CD4-positive, alpha-beta T cell (primary cell): ENCODE measurements around the gene PLCXD1. TPM values are rescaled to one million over a fixed set of nuclear protein-coding genes. Genes with fewer than 3 reads are reported as not detected.

ENCODE experiments used
- ATAC-seq: fragments of 200-7000 bp; cut with Tn5 transposase; one replicate; pipeline ENCODE4 v1.10.0; 2022; ENCODE audit warnings: mild to moderate bottlenecking; ENCODE audit not compliant: poor library complexity
- CTCF ChIA-PET: fragments of 350-600 bp; sonication (Branson Sonifier 250); formaldehyde crosslinking; loops from one replicate; lab custom pipeline; 2021; ENCODE audit warnings: antibody characterized with exemption, inconsistent platforms; lab: Charles Lee
- POLR2A ChIA-PET: fragments of 350-600 bp; sonication (Branson Sonifier 250); formaldehyde crosslinking; loops from one replicate; lab custom pipeline; 2021; ENCODE audit warnings: antibody characterized with exemption, inconsistent platforms; lab: Charles Lee
- DNase-seq, 14 experiments: peaks; one replicate each; pipeline ENCODE4 v3.0.0-alpha.2; 2013 to 2020; ENCODE audit warnings: mixed read lengths in 2 of 14
- H3K27ac ChIP-seq, 2 donors: one replicate each; pipeline versions ENCODE4 v1.5.1 to v1.7.0; 2013; ENCODE audit warnings: low read length in 2 of 2, low read depth in 1 of 2, mild to moderate bottlenecking in 1 of 2
- H3K27me3 ChIP-seq, 2 experiments: 1 replicate in 1 of 2; 2 replicates in 1 of 2; pipeline versions ENCODE4 v1.6.1 to v1.7.0; 2013; ENCODE audit warnings: low read length in 2 of 2, control low read depth in 1 of 2, mild to moderate bottlenecking in 1 of 2, moderate library complexity in 1 of 2; ENCODE audit not compliant: insufficient read depth in 2 of 2, control insufficient read depth in 1 of 2
- H3K36me3 ChIP-seq: one replicate; pipeline ENCODE4 v1.6.1; 2013; ENCODE audit warnings: low read length, control low read depth; ENCODE audit not compliant: insufficient read depth
- H3K4me1 ChIP-seq: one replicate; pipeline ENCODE4 v1.6.1; 2013; ENCODE audit warnings: low read length, control low read depth; ENCODE audit not compliant: insufficient read depth
- H3K4me3 ChIP-seq: one replicate; pipeline ENCODE4 v1.5.1; 2013; ENCODE audit warnings: mild to moderate bottlenecking, low read length, moderate library complexity
- H3K9me3 ChIP-seq, 2 experiments: 1 replicate in 1 of 2; 2 replicates in 1 of 2; pipeline versions ENCODE4 v1.6.1 to v1.7.0; 2013; ENCODE audit warnings: low read length in 2 of 2, mild to moderate bottlenecking in 2 of 2, control low read depth in 1 of 2, moderate library complexity in 1 of 2; ENCODE audit not compliant: control insufficient read depth in 1 of 2, insufficient read depth in 1 of 2
- H3K27ac Mint-ChIP-seq: one replicate; pipeline ENCODE4 v1.8.0; 2020; ENCODE audit warnings: mixed read lengths
- H3K27me3 Mint-ChIP-seq: one replicate; pipeline ENCODE4 v1.8.0; 2021; ENCODE audit warnings: mixed read lengths
- H3K36me3 Mint-ChIP-seq: one replicate; pipeline ENCODE4 v1.8.0; 2021; ENCODE audit warnings: low read depth, mixed read lengths
- H3K4me1 Mint-ChIP-seq: one replicate; pipeline ENCODE4 v1.8.0; 2021; ENCODE audit warnings: low read depth, mixed read lengths
- H3K4me3 Mint-ChIP-seq: one replicate; pipeline ENCODE4 v1.8.0; 2020; ENCODE audit warnings: mild to moderate bottlenecking, mixed read lengths
- H3K9me3 Mint-ChIP-seq: one replicate; pipeline ENCODE4 v1.8.0; 2020; ENCODE audit warnings: mixed read lengths
- intact Hi-C, 2 experiments: fragments of 100-400 bp; cut with DNase I in 1 of 2; cut with micrococcal nuclease in 1 of 2; formaldehyde crosslinking; loops; one replicate each; pipeline versions ENCODE4 v1.15.1 to v1.9.0; 2023 to 2025; cut with DNase I, micrococcal nuclease
- total RNA-seq, 174 experiments: library from RNA in 2 of 174; stranded (reverse) in 2 of 174; gene quantifications; one replicate each; pipeline ENCODE4 v1.2.3 and lab custom pipeline; 2021 to 2026
- TF ChIP-seq, protein P1 (sequence below): fragments of 200-600 bp; IDR thresholded peaks from one replicate; pipeline ENCODE4 v1.8.0; 2022; ENCODE audit warnings: antibody characterized with exemption, mild to moderate bottlenecking

Gene PLCXD1
- total RNA-seq, 2 experiments from 2014 or later: 33.0 to 35.8 TPM

DNA sequence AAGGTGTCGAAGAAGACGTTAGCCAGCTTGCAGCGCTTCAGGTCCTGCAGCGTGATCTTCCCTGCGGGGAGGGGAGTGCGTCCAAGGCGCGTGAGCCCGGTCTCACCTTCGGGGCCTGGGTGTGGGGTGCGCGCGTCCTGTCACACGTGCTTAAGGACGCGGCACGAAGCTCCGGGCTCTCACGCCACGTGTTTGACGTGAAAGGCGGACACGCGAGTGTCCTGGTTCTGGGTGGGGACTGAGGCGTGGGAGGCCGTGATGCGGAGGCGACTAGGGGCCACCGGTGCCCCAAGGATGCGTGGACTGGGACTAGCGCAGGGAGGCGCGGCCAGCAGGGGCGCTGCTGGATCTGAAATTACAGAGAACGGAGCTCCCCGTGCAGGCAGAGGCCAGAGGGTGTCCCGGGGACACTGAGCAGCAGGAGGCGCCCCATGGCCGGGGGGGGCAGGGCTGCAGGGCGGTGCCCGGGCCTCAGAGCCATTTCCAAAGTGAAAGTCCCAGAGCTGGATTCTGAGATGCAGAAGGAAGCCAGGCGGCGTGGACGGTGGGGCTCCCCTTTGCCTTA lies 57.7 kb downstream of the PLCXD1 start:
- no peak overlapping the region for H3K27ac Mint-ChIP-seq
- TF ChIP-seq, protein P1, sequence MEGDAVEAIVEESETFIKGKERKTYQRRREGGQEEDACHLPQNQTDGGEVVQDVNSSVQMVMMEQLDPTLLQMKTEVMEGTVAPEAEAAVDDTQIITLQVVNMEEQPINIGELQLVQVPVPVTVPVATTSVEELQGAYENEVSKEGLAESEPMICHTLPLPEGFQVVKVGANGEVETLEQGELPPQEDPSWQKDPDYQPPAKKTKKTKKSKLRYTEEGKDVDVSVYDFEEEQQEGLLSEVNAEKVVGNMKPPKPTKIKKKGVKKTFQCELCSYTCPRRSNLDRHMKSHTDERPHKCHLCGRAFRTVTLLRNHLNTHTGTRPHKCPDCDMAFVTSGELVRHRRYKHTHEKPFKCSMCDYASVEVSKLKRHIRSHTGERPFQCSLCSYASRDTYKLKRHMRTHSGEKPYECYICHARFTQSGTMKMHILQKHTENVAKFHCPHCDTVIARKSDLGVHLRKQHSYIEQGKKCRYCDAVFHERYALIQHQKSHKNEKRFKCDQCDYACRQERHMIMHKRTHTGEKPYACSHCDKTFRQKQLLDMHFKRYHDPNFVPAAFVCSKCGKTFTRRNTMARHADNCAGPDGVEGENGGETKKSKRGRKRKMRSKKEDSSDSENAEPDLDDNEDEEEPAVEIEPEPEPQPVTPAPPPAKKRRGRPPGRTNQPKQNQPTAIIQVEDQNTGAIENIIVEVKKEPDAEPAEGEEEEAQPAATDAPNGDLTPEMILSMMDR: no peak
- no peak overlapping the region for H3K4me3 Mint-ChIP-seq
- CTCF ChIA-PET: no interaction called here
- no peaks in the 10 kb centered on the region for H3K27me3 ChIP-seq
- DNase-seq: peak in 2 of 14 experiments; percentile 30 to 53
- no peak overlapping the region for H3K4me3 ChIP-seq
- H3K36me3 ChIP-seq: peaks cover 5% of the 10 kb centered on the region
- intact Hi-C loops: no loop called here
- H3K4me1 ChIP-seq: no peaks in the 10 kb centered on the region
- H3K4me1 Mint-ChIP-seq: no peaks in the 10 kb centered on the region
- POLR2A ChIA-PET: no interaction called here
- H3K9me3 ChIP-seq: peaks cover 0 to 17% of the 10 kb centered on the region in 2 experiments
- peak; percentile 39 for ATAC-seq
- H3K27ac ChIP-seq: no peak overlapping the region
- peaks cover 19% of the 10 kb centered on the region for H3K36me3 Mint-ChIP-seq
- H3K9me3 Mint-ChIP-seq: no peaks in the 10 kb centered on the region
- H3K27me3 Mint-ChIP-seq: no peaks in the 10 kb centered on the region

DNA sequence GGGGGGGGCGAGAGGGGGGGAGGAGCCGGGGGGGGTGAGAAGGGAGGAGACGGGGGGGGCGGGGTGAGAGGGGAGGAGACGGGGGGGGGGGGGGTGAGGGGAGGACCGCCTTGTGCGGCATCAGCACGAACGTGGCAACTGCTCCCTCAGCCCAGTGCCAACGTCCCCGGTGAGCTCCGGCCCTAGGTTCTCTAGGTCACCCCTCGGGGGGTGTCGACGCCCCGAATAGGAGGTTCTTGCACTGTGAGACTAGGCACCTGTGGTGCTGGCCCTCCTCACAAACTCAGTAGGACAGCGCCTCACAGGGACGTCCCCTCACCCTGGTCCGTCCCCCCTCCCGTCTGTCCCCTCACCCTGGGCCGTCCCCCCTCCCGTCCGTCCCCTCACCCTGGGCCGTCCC lies 58.9 kb downstream of the PLCXD1 start:
- H3K9me3 Mint-ChIP-seq: no peaks in the 10 kb centered on the region
- H3K4me3 ChIP-seq: no peak overlapping the region
- peaks cover 0 to 29% of the 10 kb centered on the region in 2 experiments for H3K9me3 ChIP-seq
- H3K4me1 ChIP-seq: no peaks in the 10 kb centered on the region
- peaks cover 19% of the 10 kb centered on the region for H3K36me3 Mint-ChIP-seq
- peaks cover 7% of the 10 kb centered on the region for H3K36me3 ChIP-seq
- H3K27me3 Mint-ChIP-seq: no peaks in the 10 kb centered on the region
- POLR2A ChIA-PET: no interaction called here
- no peak for ATAC-seq
- no peak overlapping the region for H3K27ac ChIP-seq
- TF ChIP-seq, protein P1: no peak
- H3K4me3 Mint-ChIP-seq: no peak overlapping the region
- no peak overlapping the region for H3K27ac Mint-ChIP-seq
- no peaks in the 10 kb centered on the region for H3K4me1 Mint-ChIP-seq
- H3K27me3 ChIP-seq: no peaks in the 10 kb centered on the region
- CTCF ChIA-PET: no interaction called here
- DNase-seq: no peak
- intact Hi-C loops: no loop called here

DNA sequence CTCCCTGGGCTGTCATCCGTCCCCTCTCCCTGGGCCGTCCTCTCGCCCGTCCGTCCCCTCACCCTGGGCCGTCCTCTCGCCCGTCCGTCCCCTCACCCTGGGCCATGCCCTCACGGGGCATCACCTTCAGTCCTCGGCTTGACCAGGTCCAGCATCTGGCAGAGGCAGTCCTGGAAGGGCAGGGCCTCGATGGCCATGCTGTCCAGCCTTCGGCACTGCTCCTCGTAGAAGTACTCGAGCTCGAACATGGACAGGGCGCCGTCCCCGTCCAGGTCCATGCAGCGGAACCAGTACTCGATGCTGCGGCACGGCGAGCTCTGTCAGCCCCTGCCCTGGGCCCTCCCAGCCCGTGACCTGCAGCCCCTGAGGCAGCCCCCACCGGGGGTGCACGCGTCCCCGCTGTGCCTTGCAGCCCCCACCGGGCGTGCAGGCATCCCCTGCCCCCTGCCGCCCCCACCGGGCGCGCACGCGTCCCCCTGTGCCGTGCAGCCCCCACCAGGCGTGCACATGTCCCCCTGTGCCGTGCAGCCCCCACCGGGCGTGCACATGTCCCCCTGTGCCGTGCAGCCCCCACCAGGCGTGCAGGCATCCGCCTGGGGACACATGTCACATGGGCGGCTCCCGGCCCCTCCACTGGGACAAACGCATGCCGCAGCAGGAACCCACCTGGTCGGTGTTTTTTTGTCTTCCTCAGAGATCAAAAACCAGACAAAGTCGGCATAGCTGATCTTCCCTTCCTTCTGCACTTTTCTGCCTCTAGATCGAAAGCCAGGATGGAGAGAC lies 59.7 kb downstream of the PLCXD1 start:
- no peak overlapping the region for H3K4me3 ChIP-seq
- H3K9me3 ChIP-seq: peaks cover 0 to 31% of the 10 kb centered on the region in 2 experiments
- no peak for ATAC-seq
- POLR2A ChIA-PET: no interaction called here
- DNase-seq: no peak
- TF ChIP-seq, protein P1: no peak
- no peak overlapping the region for H3K4me3 Mint-ChIP-seq
- H3K27ac Mint-ChIP-seq: no peak overlapping the region
- CTCF ChIA-PET: no interaction called here
- intact Hi-C loops: no loop called here
- H3K36me3 ChIP-seq: peaks cover 8% of the 10 kb centered on the region
- H3K4me1 ChIP-seq: no peaks in the 10 kb centered on the region
- no peaks in the 10 kb centered on the region for H3K27me3 ChIP-seq
- H3K27ac ChIP-seq: no peak overlapping the region
- H3K36me3 Mint-ChIP-seq: peaks cover 19% of the 10 kb centered on the region
- no peaks in the 10 kb centered on the region for H3K27me3 Mint-ChIP-seq
- no peaks in the 10 kb centered on the region for H3K4me1 Mint-ChIP-seq
- no peaks in the 10 kb centered on the region for H3K9me3 Mint-ChIP-seq
